PC-9 (cell line): ENCODE measurements around the gene IL18RAP.
A peak's percentile ranks its signal among the peaks of the same experiment; 100 is the strongest.

Source experiments
- EZH2 ChIP-seq: fragments of 200-600 bp; sonication (generic); IDR thresholded peaks from 2 replicates; pipeline ENCODE4 v1.8.0; 2017; ENCODE audit warnings: antibody characterized with exemption, low read depth
- TF ChIP-seq, protein P1 (sequence below): fragments of 200-600 bp; sonication (generic); conservative IDR thresholded peaks from 2 replicates; pipeline ENCODE4 v1.6.1; 2017; ENCODE audit warnings: mixed run types, antibody characterized with exemption, mild to moderate bottlenecking, moderate library complexity

DNA sequence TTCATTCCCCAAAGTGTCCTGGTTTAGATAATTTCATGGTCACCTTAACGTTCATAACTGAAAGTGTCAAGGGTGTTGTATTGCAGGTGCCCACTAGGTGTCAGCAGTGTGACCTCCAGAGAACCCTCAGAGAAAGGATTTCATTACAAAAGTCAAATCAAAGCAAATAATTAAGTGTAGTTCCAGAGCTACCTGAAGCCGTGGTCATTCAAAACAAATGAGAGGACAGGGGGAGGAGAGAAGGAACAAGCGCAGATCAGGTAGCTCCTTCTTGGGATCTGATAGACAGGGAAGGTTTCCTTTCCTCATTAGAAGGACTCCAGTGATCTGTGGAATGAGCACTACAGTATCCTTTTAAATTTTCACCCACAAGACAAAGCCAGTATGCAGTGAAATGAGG lies 50.1 kb downstream of the IL18RAP start, which contains the start of gene SLC9A4:
- TF ChIP-seq, protein P1, sequence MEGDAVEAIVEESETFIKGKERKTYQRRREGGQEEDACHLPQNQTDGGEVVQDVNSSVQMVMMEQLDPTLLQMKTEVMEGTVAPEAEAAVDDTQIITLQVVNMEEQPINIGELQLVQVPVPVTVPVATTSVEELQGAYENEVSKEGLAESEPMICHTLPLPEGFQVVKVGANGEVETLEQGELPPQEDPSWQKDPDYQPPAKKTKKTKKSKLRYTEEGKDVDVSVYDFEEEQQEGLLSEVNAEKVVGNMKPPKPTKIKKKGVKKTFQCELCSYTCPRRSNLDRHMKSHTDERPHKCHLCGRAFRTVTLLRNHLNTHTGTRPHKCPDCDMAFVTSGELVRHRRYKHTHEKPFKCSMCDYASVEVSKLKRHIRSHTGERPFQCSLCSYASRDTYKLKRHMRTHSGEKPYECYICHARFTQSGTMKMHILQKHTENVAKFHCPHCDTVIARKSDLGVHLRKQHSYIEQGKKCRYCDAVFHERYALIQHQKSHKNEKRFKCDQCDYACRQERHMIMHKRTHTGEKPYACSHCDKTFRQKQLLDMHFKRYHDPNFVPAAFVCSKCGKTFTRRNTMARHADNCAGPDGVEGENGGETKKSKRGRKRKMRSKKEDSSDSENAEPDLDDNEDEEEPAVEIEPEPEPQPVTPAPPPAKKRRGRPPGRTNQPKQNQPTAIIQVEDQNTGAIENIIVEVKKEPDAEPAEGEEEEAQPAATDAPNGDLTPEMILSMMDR = peak; percentile 97
- TF ChIP-seq EZH2 = no peak
